Stimulated activated CD4-positive, alpha-beta T cell treated with anti-CD3 and anti-CD28 coated beads, Interleukin-4, amount 100 ng/mL, for 24 hours (primary cell): ENCODE data around the gene GINS3.

Experiments
- DNase-seq: peaks from one replicate; pipeline ENCODE4 v3.0.0-alpha.2; 2020

The GINS3 gene

DNA sequence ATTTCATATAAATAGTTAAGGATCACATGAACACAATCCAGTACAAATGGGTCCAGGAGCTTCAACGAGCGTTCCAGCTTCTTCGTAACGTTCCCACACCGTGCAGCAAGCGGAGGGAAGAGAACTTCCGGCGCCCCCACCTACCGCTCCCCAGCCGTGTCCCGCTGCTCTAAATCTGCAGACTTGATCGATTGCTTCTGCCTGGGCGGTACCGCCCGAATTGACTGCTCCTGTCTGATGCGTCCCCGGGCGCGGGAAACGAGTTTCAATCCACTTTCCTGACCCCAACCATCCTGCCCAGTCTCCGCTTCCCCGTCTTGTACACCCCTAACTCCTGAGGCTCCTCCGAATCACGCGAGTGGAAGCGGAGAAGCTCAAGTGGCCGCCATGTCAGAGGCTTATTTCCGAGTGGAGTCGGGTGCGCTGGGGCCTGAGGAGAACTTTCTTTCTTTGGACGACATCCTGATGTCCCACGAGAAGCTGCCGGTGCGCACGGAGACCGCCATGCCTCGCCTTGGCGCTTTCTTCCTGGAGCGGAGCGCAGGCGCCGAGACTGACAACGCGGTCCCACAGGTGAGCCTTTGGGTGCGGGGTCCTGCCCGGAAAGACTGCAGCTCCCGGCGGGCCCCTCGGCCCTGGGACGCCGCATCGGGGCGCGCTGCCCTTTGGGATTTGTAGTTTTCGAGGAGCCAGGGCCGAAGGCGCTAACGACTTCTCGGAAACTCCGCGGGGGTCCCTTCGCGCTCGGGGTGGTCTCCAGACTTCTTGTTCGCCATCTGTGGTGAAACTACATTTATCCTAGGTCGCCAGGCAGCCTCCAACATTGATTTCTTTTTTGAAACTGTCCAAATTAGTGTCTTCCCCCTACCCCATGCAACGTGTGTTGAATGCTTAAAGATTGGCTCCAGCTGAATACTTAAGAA, at the start of gene GINS3:
Gene GINS3, plus strand, starts transcription at position 257 of the 923 bp plus-strand sequence. Its CDS starts 131 bp downstream, at position 388.
- peak; percentile 86 for DNase-seq

DNA sequence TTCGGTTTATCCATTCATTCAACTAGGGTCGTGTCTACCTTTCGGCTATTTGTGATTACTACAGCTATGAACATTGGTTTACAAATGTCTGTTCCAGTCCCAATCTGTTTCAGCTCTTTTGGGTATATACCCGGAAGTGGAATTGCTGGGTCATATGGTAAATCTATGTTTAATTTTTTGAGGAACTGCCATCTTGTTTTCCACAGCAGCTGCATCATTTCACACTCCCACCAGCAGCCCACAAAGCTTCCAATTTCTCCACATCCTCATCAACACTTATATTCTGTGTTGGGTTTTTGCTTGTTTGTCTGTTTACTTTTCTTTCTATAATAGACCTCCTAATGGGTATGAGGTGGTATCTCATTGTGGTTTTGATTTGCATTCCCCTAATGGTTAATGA, 48.7 kb upstream of the GINS3 start:
- no peak for DNase-seq

- DNase-seq, result no peak
Observed at GRCh38 chr16:58345574-58346354, 46.5 kb upstream of the GINS3 start.

GRCh38 chr16:58346831-58347371, 45.4 kb upstream of the GINS3 start:
- DNase-seq, result no peak

DNA sequence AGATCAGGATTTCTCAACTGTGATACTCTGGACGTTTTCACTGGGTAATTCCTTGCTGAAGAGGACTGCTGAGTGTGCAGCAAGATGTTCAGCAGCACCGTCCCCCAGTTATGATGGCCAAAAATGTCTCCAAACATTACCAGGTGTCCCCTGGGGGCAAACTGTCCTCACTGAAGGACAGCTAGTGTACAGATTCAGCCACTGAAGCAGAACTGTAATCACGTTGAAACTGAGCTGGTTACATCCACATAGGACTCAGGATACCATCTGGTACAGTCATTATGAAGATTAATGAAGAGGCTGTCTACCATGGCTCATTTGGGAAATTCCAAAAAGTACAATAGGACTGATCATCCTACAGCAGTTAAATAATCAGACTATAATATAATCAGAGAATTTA, 43.3 kb upstream of the GINS3 start:
- no peak for DNase-seq

GRCh38 chr16:58352690-58353089, 39.6 kb upstream of the GINS3 start:
- DNase-seq, result no peak

GRCh38 chr16:58360041-58360634, 32.1 kb upstream of the GINS3 start:
- no peak for DNase-seq

- no peak for DNase-seq
Observed at GRCh38 chr16:58361726-58362125, 30.5 kb upstream of the GINS3 start.

DNA sequence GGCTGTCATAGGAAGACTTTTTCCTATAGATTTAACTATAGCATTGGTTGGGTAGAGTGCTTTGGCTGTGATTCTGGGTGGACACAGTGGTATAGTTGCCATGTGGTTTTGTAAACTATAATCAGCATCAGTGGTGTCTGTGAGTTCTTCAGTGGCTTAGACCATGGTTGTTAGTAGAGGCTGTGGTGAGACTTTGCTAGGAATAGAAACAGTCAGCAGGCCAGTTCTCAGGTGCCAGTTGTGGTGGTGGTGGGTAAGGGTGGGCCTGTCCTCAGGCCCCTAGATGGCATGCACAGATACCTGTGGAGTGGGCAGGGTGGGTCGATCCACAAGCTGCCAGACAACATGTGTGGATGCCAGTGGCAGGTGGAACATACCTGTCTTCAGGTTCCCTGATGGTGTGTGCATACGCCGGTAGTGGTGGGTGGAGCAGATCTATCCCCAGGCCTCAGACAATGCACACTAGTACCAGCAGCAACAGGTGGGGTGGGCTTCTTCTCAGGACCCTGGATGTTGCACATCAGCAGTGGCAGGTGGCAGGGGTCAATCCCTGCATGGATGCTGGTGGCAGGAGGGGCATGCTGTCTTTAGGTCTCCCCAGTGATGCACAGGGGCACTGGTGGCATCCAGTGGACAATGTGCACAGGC, 28.4 kb upstream of the GINS3 start:
- no peak for DNase-seq

- no peak for DNase-seq
Observed at GRCh38 chr16:58365623-58366022, 26.6 kb upstream of the GINS3 start.

DNA sequence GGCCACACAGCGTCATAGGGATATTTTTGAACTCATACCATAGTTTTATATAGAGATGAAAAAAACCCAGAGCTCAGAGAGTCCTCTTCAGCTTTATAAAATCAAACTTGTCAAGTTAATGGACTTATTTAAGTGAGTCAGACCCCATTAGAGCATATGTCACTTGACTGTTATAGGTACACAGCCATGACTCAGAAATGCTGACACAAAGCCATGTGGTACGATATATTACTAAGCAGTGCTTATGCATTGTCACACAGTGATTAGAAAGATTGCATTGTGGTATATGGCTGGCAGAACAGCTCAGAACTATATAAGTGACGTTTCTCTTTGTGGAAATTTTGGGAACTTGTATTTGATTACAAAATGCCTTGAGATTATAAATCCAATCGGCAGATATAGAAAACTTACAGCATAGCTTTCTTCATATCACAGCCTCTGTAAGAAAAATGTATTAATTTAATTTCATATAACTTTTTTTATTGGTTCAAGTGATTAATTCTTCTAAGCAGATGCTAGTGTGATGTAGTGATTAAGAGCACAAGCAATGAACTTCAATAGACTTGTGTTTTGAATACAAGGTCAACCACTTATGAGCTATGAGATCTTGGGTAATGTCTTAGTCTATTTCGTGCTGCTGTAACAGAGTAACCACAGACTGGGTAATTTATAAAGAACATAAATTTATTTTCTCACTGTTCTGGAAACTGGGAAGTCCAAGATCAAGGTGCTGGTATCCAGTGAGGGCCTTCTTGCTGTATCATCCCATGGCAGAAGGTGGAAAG, 25.8 kb upstream of the GINS3 start:
- no peak for DNase-seq

GRCh38 chr16:58367252-58367651, 25.0 kb upstream of the GINS3 start:
- no peak for DNase-seq

DNA sequence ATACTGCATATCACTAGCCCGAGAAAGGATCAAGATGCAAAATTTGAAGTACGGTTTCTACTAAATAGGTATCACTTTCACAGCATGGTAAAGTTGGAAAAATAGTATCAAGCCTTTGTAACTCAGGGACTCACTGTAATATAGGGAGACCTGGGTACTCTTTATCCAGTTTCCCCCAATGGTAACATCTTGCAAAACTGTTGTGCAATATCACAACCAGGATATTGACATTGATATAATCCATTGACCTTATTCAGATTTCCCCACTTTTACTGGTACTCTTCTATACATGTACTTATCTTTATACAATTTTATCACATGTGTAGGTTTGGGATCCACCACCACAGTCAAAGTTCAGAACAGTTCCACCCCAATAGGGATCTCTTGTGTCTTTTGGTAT, 20.4 kb upstream of the GINS3 start:
- no peak for DNase-seq

DNA sequence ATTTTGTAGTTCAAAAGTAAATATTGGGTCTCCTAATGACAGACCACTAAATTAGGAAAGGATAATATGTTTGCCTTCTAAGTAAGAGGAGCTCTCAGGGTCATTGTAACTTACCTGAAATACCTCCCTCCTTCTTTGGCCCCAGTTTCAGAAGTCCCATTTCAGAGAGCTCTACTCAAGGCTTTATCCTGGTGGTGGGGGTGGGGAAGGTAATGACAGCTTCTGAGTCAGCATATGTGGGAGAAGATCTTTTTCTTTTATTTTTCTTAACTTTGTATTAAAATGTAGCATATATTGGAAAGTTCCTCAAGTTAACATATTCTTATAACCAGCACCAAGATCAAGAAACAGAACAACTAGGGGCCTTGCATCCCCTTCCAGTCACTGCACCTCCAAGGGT, 16.9 kb upstream of the GINS3 start:
- no peak for DNase-seq

GRCh38 chr16:58377932-58378331, 14.3 kb upstream of the GINS3 start:
- DNase-seq, result no peak

GRCh38 chr16:58378401-58378800, 13.9 kb upstream of the GINS3 start:
- no peak for DNase-seq

GRCh38 chr16:58379736-58380135, 12.5 kb upstream of the GINS3 start:
- DNase-seq, result no peak

- DNase-seq, result no peak
Observed at GRCh38 chr16:58381661-58382060, 10.6 kb upstream of the GINS3 start.

GRCh38 chr16:58384437-58385055, 7.7 kb upstream of the GINS3 start:
- no peak for DNase-seq

GRCh38 chr16:58385218-58385773, 7.0 kb upstream of the GINS3 start:
- no peak for DNase-seq

DNA sequence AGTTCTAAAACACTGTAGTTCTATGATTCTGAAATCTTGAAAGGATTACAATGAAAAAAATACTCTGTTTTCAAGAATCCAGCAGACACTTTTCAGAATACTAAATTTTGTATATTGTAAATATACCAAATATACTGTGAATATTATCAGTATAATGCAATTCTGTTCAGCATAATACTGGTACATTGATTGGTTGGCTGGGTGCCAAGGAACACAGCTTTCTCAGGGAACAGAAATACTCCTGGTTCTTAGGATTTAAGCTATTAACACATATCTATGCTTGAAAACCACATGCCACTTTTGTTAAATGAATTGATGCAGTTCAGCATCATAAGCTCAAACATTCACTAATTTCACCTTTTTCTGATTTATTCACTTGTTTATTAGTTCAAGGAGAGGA, 2.5 kb upstream of the GINS3 start:
- no peak for DNase-seq
